Glutamatergic neuron (in vitro differentiated cells): ENCODE results near the gene ZNF691. TPM values are rescaled to one million over a fixed set of nuclear protein-coding genes. Genes with fewer than 3 reads are reported as not detected.
A peak's percentile ranks its signal among the peaks of the same experiment; 100 is the strongest.
"Not testable (repeated sequence)": the region's sequence is repeated elsewhere in the genome, so short reads cannot be mapped to it uniquely, and the experiment has no call there.

ENCODE experiments used
- DNase-seq: peaks from one replicate; pipeline ENCODE4 v3.0.0; 2022
- H3K27ac Mint-ChIP-seq: one replicate; pipeline ENCODE4 v1.8.0; 2020; ENCODE audit warnings: mild to moderate bottlenecking, mixed read lengths, inconsistent platforms; ENCODE audit not compliant: unreplicated experiment
- H3K27me3 Mint-ChIP-seq: one replicate; pipeline ENCODE4 v1.8.0; 2020; ENCODE audit warnings: mild to moderate bottlenecking, moderate library complexity, mixed read lengths, inconsistent platforms; ENCODE audit not compliant: unreplicated experiment
- H3K36me3 Mint-ChIP-seq: one replicate; pipeline ENCODE4 v1.8.0; 2020; ENCODE audit warnings: mild to moderate bottlenecking, mixed read lengths, inconsistent platforms; ENCODE audit not compliant: unreplicated experiment
- H3K4me1 Mint-ChIP-seq: one replicate; pipeline ENCODE4 v1.8.0; 2020; ENCODE audit warnings: mild to moderate bottlenecking, low read depth, mixed read lengths, inconsistent platforms; ENCODE audit not compliant: unreplicated experiment
- H3K4me3 Mint-ChIP-seq: one replicate; pipeline ENCODE4 v1.8.0; 2020; ENCODE audit warnings: mild to moderate bottlenecking, mixed read lengths, inconsistent platforms; ENCODE audit not compliant: unreplicated experiment
- H3K9me3 Mint-ChIP-seq: one replicate; pipeline ENCODE4 v1.8.0; 2020; ENCODE audit warnings: mild to moderate bottlenecking, moderate library complexity, mixed read lengths, inconsistent platforms; ENCODE audit not compliant: unreplicated experiment
- CTCF ChIP-seq: fragments of 200-600 bp; sonication (generic); IDR thresholded peaks from one replicate; pipeline ENCODE4 v1.5.0; 2021; ENCODE audit not compliant: partially characterized antibody, unreplicated experiment
- total RNA-seq: library from RNA; stranded (reverse); fragmentation: NEBNext Ultra II Directional; extraction: Animal tissue kit (Norgen Biotek cat#: 25700); gene quantifications from one replicate; pipeline ENCODE4 v1.2.1, GENCODE V29; 2021; ENCODE audit not compliant: unreplicated experiment

Gene ZNF691
- total RNA-seq, 1 donor from 2014 or later, result 9.5 TPM

GRCh38 chr1:42860339-42861013, 14.1 kb downstream of the ZNF691 start:
- no peak overlapping the region for H3K4me3 Mint-ChIP-seq
- no peak for DNase-seq

GRCh38 chr1:42861014-42861399, 14.6 kb downstream of the ZNF691 start:
- no peaks in the 10 kb centered on the region for H3K4me1 Mint-ChIP-seq
- H3K27me3 Mint-ChIP-seq, result peaks cover 5% of the 10 kb centered on the region
- DNase-seq, result no peak
- H3K9me3 Mint-ChIP-seq, result peaks cover 17% of the 10 kb centered on the region
- peaks cover 44% of the 10 kb centered on the region for H3K36me3 Mint-ChIP-seq
- no peak for TF ChIP-seq CTCF
- no peak overlapping the region for H3K4me3 Mint-ChIP-seq
- H3K27ac Mint-ChIP-seq, result no peak overlapping the region

More at GRCh38 chr1:42860339-42861013, 14.1 kb downstream of the ZNF691 start:
- Mint-ChIP-seq H3K27me3 (peaks cover 5% of the 10 kb centered on the region), H3K4me1 (no peaks in the 10 kb centered on the region), H3K27ac (no peak overlapping the region), H3K9me3 (peaks cover 17% of the 10 kb centered on the region), H3K36me3 (peaks cover 44% of the 10 kb centered on the region)
- peak; percentile 31 for TF ChIP-seq CTCF

GRCh38 chr1:42866549-42866948, 20.1 kb downstream of the ZNF691 start:
- Mint-ChIP-seq H3K4me1 (no peaks in the 10 kb centered on the region), H3K27ac (no peak overlapping the region), H3K4me3 (no peak overlapping the region), H3K9me3 (peaks cover 3% of the 10 kb centered on the region), H3K36me3 (peaks cover 5% of the 10 kb centered on the region), H3K27me3 (no peaks in the 10 kb centered on the region)
- no peak for TF ChIP-seq CTCF
- no peak for DNase-seq

GRCh38 chr1:42868466-42868865, 22.1 kb downstream of the ZNF691 start:
- DNase-seq, H3K9me3 Mint-ChIP-seq: not testable (repeated sequence)

GRCh38 chr1:42869254-42869653, 22.8 kb downstream of the ZNF691 start:
- H3K9me3 Mint-ChIP-seq, H3K27ac Mint-ChIP-seq, DNase-seq, H3K27me3 Mint-ChIP-seq, H3K4me1 Mint-ChIP-seq, H3K36me3 Mint-ChIP-seq, H3K4me3 Mint-ChIP-seq: not testable (repeated sequence)

More at GRCh38 chr1:42868466-42868865, 22.1 kb downstream of the ZNF691 start:
- H3K27me3 Mint-ChIP-seq, H3K27ac Mint-ChIP-seq, H3K4me3 Mint-ChIP-seq, H3K36me3 Mint-ChIP-seq, H3K4me1 Mint-ChIP-seq: not testable (repeated sequence)

- H3K4me3 Mint-ChIP-seq, H3K36me3 Mint-ChIP-seq, H3K27me3 Mint-ChIP-seq, H3K27ac Mint-ChIP-seq, H3K4me1 Mint-ChIP-seq, H3K9me3 Mint-ChIP-seq, DNase-seq: not testable (repeated sequence)
Observed at GRCh38 chr1:42869751-42870150, 23.3 kb downstream of the ZNF691 start.

GRCh38 chr1:42873108-42873507, 26.7 kb downstream of the ZNF691 start:
- H3K27ac Mint-ChIP-seq, H3K4me3 Mint-ChIP-seq, DNase-seq, H3K36me3 Mint-ChIP-seq, H3K9me3 Mint-ChIP-seq, H3K4me1 Mint-ChIP-seq, H3K27me3 Mint-ChIP-seq: not testable (repeated sequence)
